HAP-1 (cell line): ENCODE measurements around the gene SMIM45.

Experiments used
- DNase-seq, 2 experiments: peaks; one replicate each; pipeline ENCODE4 v3.0.0-alpha.2; 2016 to 2020; ENCODE audit warnings: low spot score in 2 of 2
- H3K27me3 ChIP-seq: fragments of 250-450 bp; sonication (Bioruptor Pico); 2 replicates; pipeline ENCODE4 v1.5.1; 2020; ENCODE audit warnings: low read depth, mild to moderate bottlenecking, moderate library complexity
- H3K36me3 ChIP-seq: fragments of 250-450 bp; sonication (Bioruptor Pico); replicated peaks from 2 replicates; pipeline ENCODE4 v1.5.1; 2020; ENCODE audit warnings: mild to moderate bottlenecking
- H3K4me1 ChIP-seq: fragments of 250-450 bp; sonication (Bioruptor Pico); 2 replicates; pipeline ENCODE4 v1.5.1; 2020; ENCODE audit warnings: mild to moderate bottlenecking
- H3K4me3 ChIP-seq: fragments of 250-450 bp; sonication (Bioruptor Pico); 2 replicates; pipeline ENCODE4 v1.5.1; 2020; ENCODE audit warnings: mild to moderate bottlenecking, moderate library complexity
- H3K9me3 ChIP-seq: fragments of 250-450 bp; sonication (Bioruptor Pico); 2 replicates; pipeline ENCODE4 v1.5.1; 2020; ENCODE audit warnings: mild to moderate bottlenecking, moderate library complexity
- in situ Hi-C: fragments of 300-500 bp; cut with MboI; formaldehyde crosslinking; loops from 3 replicates; pipeline ENCODE4 v1.14.3; 2020; ENCODE audit warnings: low sequenced_read_pairs, inconsistent platforms, mixed read lengths

The SMIM45 gene

DNA sequence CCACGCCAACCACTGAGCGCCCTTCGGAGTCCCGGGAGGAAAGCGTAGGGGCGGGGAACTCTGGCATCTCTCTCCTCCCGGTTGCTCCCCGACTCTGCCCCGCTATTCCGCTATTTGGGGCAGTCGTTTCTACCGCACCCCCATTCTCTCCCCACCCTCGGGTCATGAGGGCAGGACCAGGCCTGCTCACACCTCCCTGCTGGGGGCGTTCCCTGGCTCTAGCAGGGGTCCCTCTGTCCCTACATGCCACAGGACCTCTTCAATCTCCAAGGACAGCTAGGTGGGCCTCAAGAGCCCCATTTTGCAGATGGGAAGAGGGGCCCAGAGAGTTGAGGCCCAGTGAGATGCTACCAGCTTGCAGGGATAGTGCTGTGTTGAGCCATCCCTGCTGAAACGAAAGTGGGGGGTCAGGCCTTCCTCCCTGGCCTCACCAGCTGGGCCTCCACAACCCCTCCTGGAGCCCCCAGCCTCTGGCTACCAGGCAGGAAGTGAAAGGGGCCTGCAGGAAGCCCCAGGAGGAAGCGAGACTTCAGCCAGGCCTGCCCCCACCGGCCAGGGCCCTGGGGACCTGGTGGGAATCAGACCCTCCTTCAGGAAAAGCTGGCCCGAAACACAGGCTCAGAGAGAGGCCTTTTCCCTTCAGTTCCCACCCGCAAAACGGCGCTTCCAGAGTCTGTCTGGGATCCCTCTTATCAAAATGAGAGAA lies 31.5 kb upstream of the SMIM45 start:
- in situ Hi-C loops: no loop called here
- Histone ChIP-seq H3K36me3 (no peaks in the 10 kb centered on the region), H3K27me3 (peaks cover 3% of the 10 kb centered on the region), H3K9me3 (no peaks in the 10 kb centered on the region), H3K4me3 (no peak overlapping the region), H3K4me1 (no peaks in the 10 kb centered on the region; the same call in 1 of the 2 replicates)
- DNase-seq: no peak

DNA sequence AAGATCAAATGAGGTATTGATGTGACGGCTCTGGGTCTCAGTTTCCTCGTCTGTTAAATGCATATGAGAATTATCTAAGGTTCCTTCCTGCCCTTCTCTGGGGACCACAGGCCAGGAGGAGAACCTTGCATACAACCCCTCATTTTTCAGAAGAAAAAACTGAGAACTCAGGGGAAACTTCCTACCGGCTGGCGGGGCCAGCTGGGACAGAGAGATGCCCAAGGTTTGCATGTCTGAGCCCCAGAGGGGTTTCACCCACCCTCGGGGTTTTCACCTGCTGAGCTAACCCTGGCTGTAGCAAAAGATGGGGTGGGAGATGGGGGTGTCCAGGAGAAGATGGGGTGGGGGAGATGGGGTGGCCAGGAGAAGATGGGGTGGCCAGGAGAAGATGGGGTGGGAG lies 29.6 kb upstream of the SMIM45 start:
- no peaks in the 10 kb centered on the region for H3K36me3 ChIP-seq
- H3K27me3 ChIP-seq: peaks cover 6% of the 10 kb centered on the region
- in situ Hi-C loops: no loop called here
- DNase-seq: no peak
- no peak overlapping the region for H3K4me3 ChIP-seq
- peaks cover 3% of the 10 kb centered on the region; the same call in 1 of the 2 replicates for H3K4me1 ChIP-seq
- H3K9me3 ChIP-seq: no peaks in the 10 kb centered on the region

GRCh38 chr22:41922940-41923594 lies 28.9 kb upstream of the SMIM45 start:
- in situ Hi-C loops: no loop called here
- H3K4me3 ChIP-seq: no peak overlapping the region
- peaks cover 3% of the 10 kb centered on the region; the same call in 1 of the 2 replicates for H3K4me1 ChIP-seq
- H3K36me3 ChIP-seq: no peaks in the 10 kb centered on the region
- no peak for DNase-seq
- peaks cover 6% of the 10 kb centered on the region for H3K27me3 ChIP-seq
- no peaks in the 10 kb centered on the region for H3K9me3 ChIP-seq

DNA sequence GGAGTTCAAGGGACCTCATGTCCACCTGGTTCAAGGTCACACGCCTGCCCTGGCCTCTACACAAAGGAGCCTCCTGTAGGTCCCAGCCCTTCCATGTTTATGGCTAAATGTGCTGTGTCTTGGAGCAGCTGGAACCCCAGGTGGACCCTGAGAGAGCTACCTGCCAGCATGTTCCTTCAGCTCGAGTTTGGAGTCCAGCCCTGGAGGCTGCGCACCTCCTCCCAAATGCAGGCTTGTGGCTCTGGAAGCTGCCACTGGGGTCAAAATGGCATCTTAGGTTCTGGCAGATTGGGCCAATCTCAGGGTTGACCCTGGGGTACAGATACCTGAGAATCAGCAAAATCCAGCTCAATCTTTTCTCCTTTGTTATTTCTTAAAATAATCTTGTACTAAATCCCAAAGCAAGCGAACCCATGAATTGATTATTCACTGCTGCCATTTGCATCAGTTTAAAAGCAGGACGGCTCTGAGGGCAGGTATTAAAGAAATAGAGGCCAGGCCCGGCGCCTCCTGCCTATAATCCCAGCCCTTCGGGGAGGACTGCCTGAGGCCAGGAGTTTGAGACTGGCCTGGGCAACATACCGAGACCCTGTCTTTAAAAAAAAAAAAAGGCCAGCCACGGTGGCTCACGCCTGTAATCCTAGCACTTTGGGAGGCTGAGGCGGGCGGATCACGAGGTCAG lies 28.2 kb upstream of the SMIM45 start:
- H3K4me3 ChIP-seq: no peak overlapping the region
- peaks cover 6% of the 10 kb centered on the region for H3K27me3 ChIP-seq
- H3K9me3 ChIP-seq: no peaks in the 10 kb centered on the region
- peaks cover 3% of the 10 kb centered on the region; the same call in 1 of the 2 replicates for H3K4me1 ChIP-seq
- DNase-seq: no peak
- in situ Hi-C loops: no loop called here
- H3K36me3 ChIP-seq: no peaks in the 10 kb centered on the region

- Histone ChIP-seq H3K27me3 (peaks cover 6% of the 10 kb centered on the region), H3K4me3 (peak overlapping the region; percentile 23), H3K36me3 (no peaks in the 10 kb centered on the region), H3K4me1 (peaks cover 3% of the 10 kb centered on the region; the same call in 1 of the 2 replicates), H3K9me3 (no peaks in the 10 kb centered on the region)
- in situ Hi-C loops: no loop called here
- DNase-seq: peak; percentile 59 to 85
Observed at GRCh38 chr22:41925783-41926460, 26.0 kb upstream of the SMIM45 start.

DNA sequence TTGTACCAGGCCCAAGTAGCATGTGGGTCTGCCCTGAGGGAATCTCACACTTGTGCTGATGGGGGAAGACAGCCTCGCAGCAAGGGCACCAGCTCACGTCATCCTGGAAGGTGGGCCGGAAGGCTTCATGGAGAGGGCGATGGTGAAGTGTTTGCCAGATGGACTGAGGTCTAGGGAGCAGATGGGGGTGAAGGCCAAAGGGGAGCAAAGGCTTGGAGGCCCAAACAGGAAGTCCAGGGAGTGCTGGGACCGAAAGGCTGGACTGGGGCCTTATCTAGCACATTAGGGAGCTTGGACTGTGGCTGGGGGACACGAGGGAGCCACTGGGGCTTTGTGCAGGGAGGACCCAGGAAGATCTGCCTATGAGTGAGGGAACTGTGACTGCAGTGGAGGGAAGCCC lies 24.1 kb upstream of the SMIM45 start:
- Histone ChIP-seq H3K36me3 (peaks cover 3% of the 10 kb centered on the region; the same call in 1 of the 2 replicates), H3K4me3 (no peak overlapping the region), H3K27me3 (peaks cover 6% of the 10 kb centered on the region), H3K9me3 (no peaks in the 10 kb centered on the region), H3K4me1 (peaks cover 3% of the 10 kb centered on the region; the same call in 1 of the 2 replicates)
- DNase-seq: no peak
- in situ Hi-C loops: no loop called here

DNA sequence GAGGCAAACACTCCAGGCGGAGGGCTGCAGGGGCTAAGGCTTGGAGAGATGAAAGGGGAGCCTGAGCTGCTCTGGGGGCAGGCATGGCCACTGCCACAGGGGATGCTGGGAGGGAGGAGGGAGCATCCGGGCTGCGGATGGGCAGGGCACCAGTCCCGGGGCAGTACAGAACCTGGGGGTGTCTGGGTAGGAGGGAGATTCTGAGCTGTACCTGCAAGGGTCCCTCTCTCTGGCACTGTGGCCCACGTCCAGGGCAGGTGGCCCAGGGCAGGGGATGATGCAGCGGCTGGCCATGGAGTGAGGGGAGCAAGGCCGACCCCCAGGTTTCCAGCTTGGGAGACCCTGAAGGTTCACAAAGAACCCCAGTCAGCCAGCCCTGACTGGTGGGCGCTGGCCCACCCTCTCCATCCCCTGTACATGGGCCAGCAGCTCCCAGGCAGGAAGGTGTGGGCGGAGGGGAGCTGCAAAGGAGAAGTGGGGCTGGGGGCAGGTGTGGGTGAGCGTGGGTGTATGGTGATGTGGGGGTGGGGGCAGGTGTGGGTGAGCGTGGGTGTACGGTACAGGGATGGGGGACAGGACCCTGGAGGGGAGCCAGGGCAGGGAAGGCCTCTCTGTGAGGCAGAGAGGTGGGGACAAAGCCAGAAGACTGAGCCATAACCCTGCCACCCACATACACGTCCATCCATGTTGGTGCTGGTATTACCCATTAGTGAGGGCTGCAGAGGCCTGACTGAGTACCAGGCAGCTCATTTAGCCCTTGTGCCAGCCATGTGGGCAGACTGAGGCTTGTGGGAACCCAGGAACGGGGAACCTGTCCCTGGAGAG lies 23.1 kb upstream of the SMIM45 start:
- Histone ChIP-seq H3K4me3 (no peak overlapping the region), H3K27me3 (peaks cover 6% of the 10 kb centered on the region), H3K4me1 (peaks cover 3% of the 10 kb centered on the region; the same call in 1 of the 2 replicates), H3K9me3 (no peaks in the 10 kb centered on the region), H3K36me3 (peaks cover 3% of the 10 kb centered on the region; the same call in 1 of the 2 replicates)
- peak in 1 of 2 experiments; percentile 17 for DNase-seq
- in situ Hi-C loops: no loop called here

GRCh38 chr22:41929418-41929810 lies 22.5 kb upstream of the SMIM45 start:
- H3K27me3 ChIP-seq: peaks cover 6% of the 10 kb centered on the region
- in situ Hi-C loops: no loop called here
- no peaks in the 10 kb centered on the region for H3K9me3 ChIP-seq
- peak in 1 of 2 experiments; percentile 26 for DNase-seq
- peaks cover 6% of the 10 kb centered on the region; the same call in 1 of the 2 replicates for H3K36me3 ChIP-seq
- H3K4me3 ChIP-seq: no peak overlapping the region
- peaks cover 3% of the 10 kb centered on the region; the same call in 1 of the 2 replicates for H3K4me1 ChIP-seq

DNA sequence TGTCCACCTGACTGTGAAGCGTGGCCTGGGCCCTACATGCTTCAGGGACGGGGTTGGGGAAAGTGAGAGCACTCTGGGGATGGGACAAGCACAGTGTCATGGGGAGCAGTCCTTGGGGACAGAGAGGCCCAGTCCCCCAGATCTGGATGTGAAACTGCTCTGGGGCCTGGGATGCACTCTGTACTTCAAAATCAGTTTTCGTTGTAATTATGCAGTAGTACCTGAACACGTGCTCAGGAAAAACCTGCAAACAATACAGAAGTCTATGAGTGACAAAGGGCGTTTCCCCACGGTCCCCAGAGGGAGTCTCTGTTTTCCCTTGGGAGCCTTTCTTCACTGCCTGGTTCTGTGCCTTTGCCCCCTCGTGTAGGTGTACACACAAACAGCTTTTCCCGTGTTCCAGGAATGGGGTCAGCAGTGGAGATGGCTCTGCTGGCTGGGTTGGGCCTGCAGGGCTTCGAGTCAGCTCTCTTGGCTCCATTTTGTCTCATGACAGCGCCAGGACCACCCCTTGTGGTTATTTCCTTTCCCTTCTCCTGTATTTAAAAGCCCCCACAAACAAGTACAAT lies 20.2 kb upstream of the SMIM45 start:
- Histone ChIP-seq H3K36me3 (peaks cover 20% of the 10 kb centered on the region), H3K4me1 (no peaks in the 10 kb centered on the region; the same call in 1 of the 2 replicates), H3K9me3 (no peaks in the 10 kb centered on the region), H3K27me3 (no peaks in the 10 kb centered on the region), H3K4me3 (no peak overlapping the region)
- peak in 1 of 2 experiments; percentile 42 for DNase-seq
- in situ Hi-C loops: no loop called here

- in situ Hi-C loops: no loop called here
- Histone ChIP-seq H3K9me3 (no peaks in the 10 kb centered on the region), H3K4me1 (no peaks in the 10 kb centered on the region), H3K4me3 (no peak overlapping the region), H3K36me3 (peaks cover 25% of the 10 kb centered on the region), H3K27me3 (no peaks in the 10 kb centered on the region)
- peak in 1 of 2 experiments; percentile 14 for DNase-seq
Observed at GRCh38 chr22:41932353-41932752, 19.6 kb upstream of the SMIM45 start.

DNA sequence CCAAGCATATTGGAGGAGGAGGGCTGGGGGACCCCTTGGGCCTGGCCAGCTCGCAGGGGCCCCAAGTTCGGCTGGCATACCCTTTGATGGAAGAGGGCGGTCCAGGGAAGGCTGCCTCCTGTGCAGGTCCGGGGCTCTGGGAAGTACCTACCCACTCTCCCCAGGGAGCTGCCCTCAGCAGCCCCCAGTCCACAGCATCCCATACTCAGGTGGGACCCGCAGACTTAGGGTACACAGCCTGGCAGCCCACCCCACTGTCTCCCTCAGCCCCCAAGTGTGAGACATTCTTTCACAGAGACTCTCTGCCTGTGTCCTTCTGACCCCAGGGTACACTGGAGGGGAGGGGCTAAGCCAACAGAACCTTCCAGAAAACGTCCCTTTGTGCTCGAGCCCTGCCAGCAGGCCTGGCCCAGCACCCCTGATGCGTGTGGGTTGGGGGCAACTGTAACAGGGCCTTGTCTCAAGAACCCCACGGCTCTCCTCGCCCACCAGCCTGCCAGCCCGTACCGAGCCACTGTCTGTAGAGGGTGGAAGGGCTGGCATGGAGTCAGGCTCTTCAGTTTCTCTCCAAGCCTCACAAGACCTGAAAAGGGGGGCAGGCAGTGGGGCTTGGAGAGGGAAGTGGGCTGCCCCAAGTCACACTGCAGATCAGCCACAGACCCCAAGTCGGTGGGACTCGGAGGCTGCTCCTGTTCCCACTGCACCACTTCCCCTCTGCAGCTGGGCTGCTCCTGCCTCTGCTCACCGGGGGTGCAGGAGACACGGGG lies 18.4 kb upstream of the SMIM45 start:
- Histone ChIP-seq H3K9me3 (no peaks in the 10 kb centered on the region), H3K4me3 (no peak overlapping the region), H3K27me3 (no peaks in the 10 kb centered on the region), H3K36me3 (peaks cover 29% of the 10 kb centered on the region), H3K4me1 (no peaks in the 10 kb centered on the region)
- in situ Hi-C loops: no loop called here
- DNase-seq: no peak
